H1 (cell line): ENCODE data around the gene DHCR24. TPM values are rescaled to one million over a fixed set of nuclear protein-coding genes. Genes with fewer than 3 reads are reported as not detected.

Experiments
- ATF3 ChIP-seq: IDR thresholded peaks from 2 replicates; pipeline ENCODE4 v1.6.1; 2011; ENCODE audit warnings: low read depth, mild to moderate bottlenecking, low read length; ENCODE audit not compliant: insufficient read depth
- CBX5 ChIP-seq: fragments of 300-800, 300-1000 bp; sonication (generic); IDR thresholded peaks from 2 replicates; pipeline ENCODE4 v1.7.1; 2016; ENCODE audit warnings: antibody characterized with exemption, low read length, low read depth
- JUN ChIP-seq: IDR thresholded peaks from 2 replicates; pipeline ENCODE4 v1.6.1; 2011; ENCODE audit warnings: low read depth, mild to moderate bottlenecking, improper control_type of control experiment, low read length
- KDM4A ChIP-seq: IDR thresholded peaks from one replicate; pipeline ENCODE4 v1.7.1; 2012; ENCODE audit warnings: low read depth, mild to moderate bottlenecking, moderate library complexity, low read length, inconsistent platforms; ENCODE audit not compliant: severe bottlenecking
- MAFK ChIP-seq: IDR thresholded peaks from 2 replicates; pipeline ENCODE4 v1.6.1; 2012; ENCODE audit warnings: low read depth, mild to moderate bottlenecking, improper control_type of control experiment, low read length
- MAX ChIP-seq: IDR thresholded peaks from 2 replicates; pipeline ENCODE4 v1.6.1; 2012; ENCODE audit warnings: inconsistent platforms
- RFX5 ChIP-seq: IDR thresholded peaks from 2 replicates; pipeline ENCODE4 v1.6.1; 2011; ENCODE audit warnings: low read depth, low read length, improper control_type of control experiment, borderline replicate concordance
- SRF ChIP-seq: IDR thresholded peaks from 2 replicates; pipeline ENCODE4 v1.6.1; 2011; ENCODE audit warnings: mild to moderate bottlenecking, low read depth, low read length, moderate library complexity
- polyA plus RNA-seq, 7 experiments: library from polyadenylated mRNA; depleted of rRNA in 3 of 7; stranded (reverse) in 5 of 7; unstranded in 2 of 7; fragments of >200 nt in 5 of 7; fragments of 200-250 nt in 2 of 7; gene quantifications; 1 replicate in 5 of 7; 2 replicates in 1 of 7; 4 replicates in 1 of 7; pipeline versions ENCODE4 v1.2.1 to v1.2.3, GENCODE V29; 2011 to 2013; ENCODE audit warnings: missing spikeins in 2 of 7, mixed read lengths in 2 of 7
- total RNA-seq: library from RNA; stranded (reverse); fragmentation: NEBNext Ultra II Directional; extraction: Animal tissue kit (Norgen Biotek cat#: 25700); gene quantifications from 2 replicates; pipeline ENCODE4 v1.2.1, GENCODE V29; 2021

Gene DHCR24
- total and polyA plus RNA-seq, 2 of the 8 experiments (the other 6 are each of a cell fraction or from before 2014, with no cell fraction given), result 370 to 419 TPM

- TF ChIP-seq JUN (no peak), CBX5 (no peak), MAFK (no peak), KDM4A (no peak), ATF3 (no peak), SRF (no peak), RFX5 (no peak), MAX (no peak)
Measured at GRCh38 chr1:54815086-54815876, 71.7 kb downstream of the DHCR24 start (continued).
